AG04450 (cell line): ENCODE measurements around the gene PTPRC. TPM values are rescaled to one million over a fixed set of nuclear protein-coding genes. Genes with fewer than 3 reads are reported as not detected.

Experiments used
- CTCF ChIA-PET: fragments of 300-600, 350-600 bp; formaldehyde crosslinking; extraction: SDS; loops from one replicate; lab custom pipeline; 2022; ENCODE audit warnings: antibody characterized with exemption, inconsistent platforms; lab: Charles Lee
- POLR2A ChIA-PET: fragments of 350-600 bp; formaldehyde crosslinking; extraction: SDS; loops from one replicate; lab custom pipeline; 2021; ENCODE audit warnings: antibody characterized with exemption, inconsistent platforms; lab: Yijun Ruan, JAX
- DNase-seq: peaks from one replicate; pipeline ENCODE4 v3.0.0-alpha.2; 2011; ENCODE audit warnings: low read depth, low spot score
- H3K27ac ChIP-seq: one replicate; pipeline ENCODE4 v1.5.1; 2012; ENCODE audit warnings: low read depth, low read length, control low read depth
- H3K27me3 ChIP-seq: one replicate; pipeline ENCODE4 v1.6.0; 2012; ENCODE audit warnings: low read length; ENCODE audit not compliant: control insufficient read depth, insufficient read depth
- H3K4me3 ChIP-seq: 2 replicates; pipeline ENCODE4 v1.5.1; 2011; ENCODE audit warnings: mild to moderate bottlenecking, low read depth, low read length, control low read depth
- H3K9me3 ChIP-seq: 2 replicates; pipeline ENCODE4 v1.5.1; 2012; ENCODE audit warnings: low read length; ENCODE audit not compliant: control insufficient read depth, insufficient read depth
- polyA plus RNA-seq: library from polyadenylated mRNA; depleted of rRNA; stranded (reverse); fragments of >200 nt; gene quantifications from 2 replicates; pipeline ENCODE4 v1.2.3, GENCODE V29; 2011
- TF ChIP-seq, protein P1 (sequence below): IDR thresholded peaks from 2 replicates; pipeline ENCODE4 v1.5.1; 2011; ENCODE audit warnings: low read depth, low read length, control low read depth, inconsistent platforms

PTPRC gene
- polyA plus RNA-seq, 1 experiment = 0.05 TPM

- ChIA-PET CTCF (interaction anchor here (0.8 kb wide), 1 partner anchor 275 kb away, joined by 3 read pairs; no protein-coding TSS in a partner anchor), POLR2A (no interaction called here)
- no peaks in the 10 kb centered on the region for H3K27me3 ChIP-seq
- TF ChIP-seq, protein P1, sequence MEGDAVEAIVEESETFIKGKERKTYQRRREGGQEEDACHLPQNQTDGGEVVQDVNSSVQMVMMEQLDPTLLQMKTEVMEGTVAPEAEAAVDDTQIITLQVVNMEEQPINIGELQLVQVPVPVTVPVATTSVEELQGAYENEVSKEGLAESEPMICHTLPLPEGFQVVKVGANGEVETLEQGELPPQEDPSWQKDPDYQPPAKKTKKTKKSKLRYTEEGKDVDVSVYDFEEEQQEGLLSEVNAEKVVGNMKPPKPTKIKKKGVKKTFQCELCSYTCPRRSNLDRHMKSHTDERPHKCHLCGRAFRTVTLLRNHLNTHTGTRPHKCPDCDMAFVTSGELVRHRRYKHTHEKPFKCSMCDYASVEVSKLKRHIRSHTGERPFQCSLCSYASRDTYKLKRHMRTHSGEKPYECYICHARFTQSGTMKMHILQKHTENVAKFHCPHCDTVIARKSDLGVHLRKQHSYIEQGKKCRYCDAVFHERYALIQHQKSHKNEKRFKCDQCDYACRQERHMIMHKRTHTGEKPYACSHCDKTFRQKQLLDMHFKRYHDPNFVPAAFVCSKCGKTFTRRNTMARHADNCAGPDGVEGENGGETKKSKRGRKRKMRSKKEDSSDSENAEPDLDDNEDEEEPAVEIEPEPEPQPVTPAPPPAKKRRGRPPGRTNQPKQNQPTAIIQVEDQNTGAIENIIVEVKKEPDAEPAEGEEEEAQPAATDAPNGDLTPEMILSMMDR = no peak
- H3K9me3 ChIP-seq = peaks cover 3% of the 10 kb centered on the region; the same call in 1 of the 2 replicates
- H3K27ac ChIP-seq = no peak overlapping the region
- no peak overlapping the region for H3K4me3 ChIP-seq
- no peak for DNase-seq
These were observed 141.5 kb downstream of the PTPRC start for GRCh38 chr1:198780376-198780775.

DNA sequence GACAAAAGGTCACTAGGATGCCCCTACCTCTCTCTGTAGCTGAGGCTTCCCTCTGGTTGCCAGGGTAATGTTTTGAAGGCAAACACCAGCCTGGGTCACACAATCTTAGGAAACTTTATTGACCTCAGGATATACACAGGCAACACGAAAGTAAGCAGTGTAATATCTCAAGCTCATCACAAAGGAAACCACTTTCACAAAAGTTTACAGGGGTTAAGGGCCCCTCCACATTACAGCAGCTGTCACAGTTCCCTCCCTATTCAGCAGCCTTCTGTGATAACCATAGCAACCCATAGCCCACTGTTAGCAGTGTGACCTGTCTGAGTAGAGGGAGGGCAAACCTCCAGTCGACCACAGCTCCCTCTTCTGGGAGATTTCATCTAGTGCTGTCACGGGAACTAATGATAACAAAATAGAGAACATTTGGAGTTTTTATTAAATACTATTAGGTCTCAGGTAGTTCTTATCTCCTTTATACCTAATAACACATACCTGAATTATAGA, 149.8 kb downstream of the PTPRC start:
- Histone ChIP-seq H3K4me3 (no peak overlapping the region), H3K27me3 (no peaks in the 10 kb centered on the region), H3K9me3 (no peaks in the 10 kb centered on the region), H3K27ac (no peak overlapping the region)
- POLR2A ChIA-PET = no interaction called here
- CTCF ChIA-PET = interaction anchor here (0.6 to 2.0 kb wide), 3 partner anchors 12 to 675 kb away, joined by 3 to 4 read pairs (median 4); no protein-coding TSS in a partner anchor
- DNase-seq = no peak
- TF ChIP-seq, protein P1 = peak; percentile 24; the same call in 1 of the 2 replicates

- ChIA-PET POLR2A (no interaction called here), CTCF (no interaction called here)
- TF ChIP-seq, protein P1 = no peak
- no peak overlapping the region for H3K4me3 ChIP-seq
- H3K27me3 ChIP-seq = no peaks in the 10 kb centered on the region
- no peak for DNase-seq
- H3K9me3 ChIP-seq = peaks cover 8% of the 10 kb centered on the region
- H3K27ac ChIP-seq = no peak overlapping the region
These were observed 154.9 kb downstream of the PTPRC start for GRCh38 chr1:198793714-198794113.

- POLR2A ChIA-PET = no interaction called here
- Histone ChIP-seq H3K4me3 (no peak overlapping the region), H3K27me3 (no peaks in the 10 kb centered on the region), H3K27ac (no peak overlapping the region), H3K9me3 (peaks cover 8% of the 10 kb centered on the region)
- peak; percentile 39 for DNase-seq
- TF ChIP-seq, protein P1 = no peak
- CTCF ChIA-PET = no interaction called here
These were observed 155.7 kb downstream of the PTPRC start for GRCh38 chr1:198794498-198794897.

GRCh38 chr1:198797656-198798055, 158.8 kb downstream of the PTPRC start:
- TF ChIP-seq, protein P1 = no peak
- Histone ChIP-seq H3K9me3 (peaks cover 8% of the 10 kb centered on the region), H3K27ac (no peak overlapping the region), H3K27me3 (no peaks in the 10 kb centered on the region), H3K4me3 (no peak overlapping the region)
- no peak for DNase-seq
- POLR2A ChIA-PET = no interaction called here
- CTCF ChIA-PET = no interaction called here
